SK-N-MC (cell line): ENCODE results near the gene MCM9.

ENCODE experiments used
- EZH2 ChIP-seq: fragments of 200-600 bp; sonication (generic); IDR thresholded peaks from one replicate; pipeline ENCODE4 v1.6.1; 2017; ENCODE audit warnings: antibody characterized with exemption
- POLR2AphosphoS5 ChIP-seq: IDR thresholded peaks from 2 replicates; pipeline ENCODE4 v1.6.1; 2012; ENCODE audit warnings: mild to moderate bottlenecking, low read depth, low read length, borderline replicate concordance

- TF ChIP-seq POLR2AphosphoS5 = no peak
- TF ChIP-seq EZH2 = no peak
These were observed 150.3 kb downstream of the MCM9 start for GRCh38 chr6:118784641-118785164.
